GM12872 (cell line): Measurements from ENCODE around the gene HMGN1.

Experiments
- TF ChIP-seq, protein P1 (sequence below): IDR thresholded peaks from 3 replicates; pipeline ENCODE4 v1.5.1; 2011; ENCODE audit warnings: low read depth, mild to moderate bottlenecking, low read length, moderate library complexity; ENCODE audit not compliant: insufficient read depth

Gene HMGN1

DNA sequence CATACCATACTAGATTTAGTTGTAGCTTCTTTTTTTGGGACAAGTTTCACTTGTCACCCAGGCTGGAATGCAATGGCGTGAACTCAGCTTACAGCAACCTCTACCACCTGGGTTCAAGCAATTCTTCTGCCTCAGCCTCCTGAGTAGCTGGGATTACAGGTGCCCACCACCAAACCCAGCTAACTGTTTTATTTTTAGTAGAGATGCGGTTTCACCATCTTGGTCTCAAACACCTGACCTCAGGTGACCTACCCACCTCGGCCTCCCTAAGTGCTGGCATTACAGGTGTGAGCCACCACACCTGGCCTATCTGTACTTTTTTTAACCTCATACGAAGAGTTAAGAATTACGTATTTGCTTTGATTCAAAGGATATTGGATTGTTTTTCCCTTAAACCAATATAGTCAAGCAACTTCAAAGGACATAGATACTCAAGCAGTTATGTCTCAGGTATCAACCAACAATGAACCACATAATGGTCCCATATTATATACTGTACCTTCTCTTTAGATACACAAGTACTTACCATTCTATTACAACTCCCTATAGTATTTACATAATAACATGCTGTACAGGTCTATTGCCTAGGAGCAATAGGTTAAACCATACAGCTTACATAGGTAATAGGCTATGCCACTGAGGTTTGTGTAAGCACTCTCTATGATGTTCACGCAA, 7.5 kb downstream of the HMGN1 start:
- TF ChIP-seq, protein P1, sequence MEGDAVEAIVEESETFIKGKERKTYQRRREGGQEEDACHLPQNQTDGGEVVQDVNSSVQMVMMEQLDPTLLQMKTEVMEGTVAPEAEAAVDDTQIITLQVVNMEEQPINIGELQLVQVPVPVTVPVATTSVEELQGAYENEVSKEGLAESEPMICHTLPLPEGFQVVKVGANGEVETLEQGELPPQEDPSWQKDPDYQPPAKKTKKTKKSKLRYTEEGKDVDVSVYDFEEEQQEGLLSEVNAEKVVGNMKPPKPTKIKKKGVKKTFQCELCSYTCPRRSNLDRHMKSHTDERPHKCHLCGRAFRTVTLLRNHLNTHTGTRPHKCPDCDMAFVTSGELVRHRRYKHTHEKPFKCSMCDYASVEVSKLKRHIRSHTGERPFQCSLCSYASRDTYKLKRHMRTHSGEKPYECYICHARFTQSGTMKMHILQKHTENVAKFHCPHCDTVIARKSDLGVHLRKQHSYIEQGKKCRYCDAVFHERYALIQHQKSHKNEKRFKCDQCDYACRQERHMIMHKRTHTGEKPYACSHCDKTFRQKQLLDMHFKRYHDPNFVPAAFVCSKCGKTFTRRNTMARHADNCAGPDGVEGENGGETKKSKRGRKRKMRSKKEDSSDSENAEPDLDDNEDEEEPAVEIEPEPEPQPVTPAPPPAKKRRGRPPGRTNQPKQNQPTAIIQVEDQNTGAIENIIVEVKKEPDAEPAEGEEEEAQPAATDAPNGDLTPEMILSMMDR = no peak

DNA sequence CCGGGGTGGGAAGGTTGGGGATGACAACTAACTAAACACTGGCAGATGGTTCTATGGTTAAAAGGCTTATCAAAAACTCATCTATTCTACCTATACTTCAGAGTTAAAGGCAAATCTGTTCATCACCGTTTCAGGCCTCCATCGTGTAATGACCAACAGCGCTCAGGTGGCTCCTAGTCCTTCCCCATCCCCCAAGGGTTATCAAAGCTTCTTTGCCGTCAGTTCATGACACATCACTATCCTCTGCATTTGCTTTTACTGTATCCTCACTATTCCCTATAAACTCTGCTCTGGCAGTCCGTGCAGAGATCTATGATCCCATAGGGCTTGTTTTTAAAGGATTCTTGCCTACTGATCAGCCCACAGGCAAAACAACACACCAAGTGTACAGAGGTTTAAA, 8.2 kb downstream of the HMGN1 start:
- TF ChIP-seq, protein P1 = no peak

DNA sequence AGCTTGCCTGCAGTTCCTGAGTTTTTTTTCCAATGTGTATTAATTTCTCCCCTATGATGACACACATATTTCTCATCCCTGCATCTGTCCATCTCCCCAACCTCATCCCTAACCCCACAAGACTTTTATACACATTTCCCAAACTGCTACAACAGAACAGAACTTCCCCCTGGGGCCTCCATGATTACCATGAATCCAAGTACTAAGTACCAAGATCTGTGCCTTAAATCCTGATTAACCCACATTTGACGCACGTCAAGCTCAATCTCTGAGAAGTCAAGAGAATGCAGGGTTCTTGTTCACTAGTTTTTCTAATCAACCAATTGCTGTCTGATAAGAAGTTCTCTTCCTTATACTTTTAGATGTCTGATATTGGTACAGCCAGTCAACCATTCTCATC, 9.7 kb downstream of the HMGN1 start:
- TF ChIP-seq, protein P1 = no peak

DNA sequence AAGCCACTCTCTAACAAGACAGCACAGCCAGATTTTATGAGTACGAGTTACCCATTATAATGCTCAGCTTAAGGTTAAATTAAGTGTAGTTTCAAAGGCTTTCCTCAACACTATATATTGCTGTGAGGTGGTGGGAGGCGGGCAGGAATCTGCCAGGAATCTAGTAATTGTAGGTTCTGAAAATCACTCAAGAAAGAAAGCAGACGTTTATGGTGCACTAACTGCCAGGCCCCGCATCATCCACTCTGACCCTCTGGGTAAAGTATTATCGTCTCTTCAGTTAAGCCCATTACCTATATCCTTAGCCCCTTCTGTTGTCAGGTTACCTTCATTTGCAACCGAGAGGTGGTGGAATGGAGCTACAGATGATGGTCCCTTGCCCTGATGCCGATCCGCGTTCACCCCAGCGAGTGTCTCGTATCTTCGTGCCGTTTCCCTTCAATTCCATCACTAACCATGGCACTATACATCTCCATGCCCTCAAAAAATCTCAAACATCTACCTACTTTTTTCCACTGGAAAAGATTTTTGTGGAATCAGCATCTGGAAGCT, 12.4 kb downstream of the HMGN1 start:
- TF ChIP-seq, protein P1 = no peak

DNA sequence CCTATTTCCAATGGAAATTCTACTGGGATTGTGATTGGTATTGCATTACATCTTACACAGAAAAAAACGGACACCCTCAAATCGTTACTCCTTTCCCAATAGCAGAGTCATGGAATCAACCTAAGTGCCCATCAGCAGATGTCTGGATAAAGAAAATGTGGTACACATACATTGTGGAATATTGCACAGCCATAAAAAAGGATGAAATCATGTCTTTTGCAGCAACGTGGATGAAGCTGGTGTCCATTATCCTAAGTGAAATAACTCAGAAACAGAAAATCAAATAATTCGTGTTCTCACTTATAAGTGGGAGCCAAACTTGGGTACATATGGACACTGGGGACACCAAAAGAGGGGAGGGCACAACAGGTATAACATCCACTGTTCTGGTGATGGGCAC, 14.3 kb downstream of the HMGN1 start:
- TF ChIP-seq, protein P1 = no peak

DNA sequence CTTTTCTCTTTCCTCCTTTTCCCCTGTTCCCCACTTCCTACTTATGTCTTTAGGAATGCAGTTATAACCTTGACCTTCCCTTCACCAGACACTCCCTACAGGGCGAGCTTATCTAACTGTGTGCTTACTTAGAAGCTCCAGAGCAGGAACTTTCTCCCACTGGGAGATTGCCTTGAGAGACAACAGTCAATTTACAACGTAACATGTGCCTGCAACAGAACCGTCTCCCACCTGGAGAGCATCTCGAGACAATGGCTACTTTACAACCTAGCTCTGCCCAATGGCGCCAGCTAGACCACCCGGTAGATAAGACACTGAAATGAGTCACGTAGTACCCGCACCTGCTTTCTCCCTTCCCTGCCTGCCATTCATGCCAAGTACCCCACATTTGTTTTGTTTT, 16.7 kb downstream of the HMGN1 start:
- TF ChIP-seq, protein P1 = no peak

DNA sequence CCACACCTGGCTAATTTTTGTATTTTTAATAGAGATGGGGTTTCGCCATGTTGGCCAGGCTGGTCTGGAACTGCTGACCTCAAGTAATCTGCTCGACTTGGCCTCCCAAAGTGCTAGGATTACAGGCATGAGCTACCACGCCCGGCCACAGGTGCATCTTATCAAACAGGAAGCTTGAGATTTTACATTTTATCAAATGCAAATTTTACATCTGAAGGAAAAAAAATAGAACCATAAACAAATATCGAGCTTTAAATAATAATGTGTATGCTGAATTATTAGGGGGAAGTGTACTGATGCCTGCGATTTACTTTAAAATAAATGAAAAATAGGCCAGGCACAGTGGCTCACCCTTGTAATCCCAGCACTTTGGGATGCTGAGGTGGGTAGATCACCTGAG, 18.9 kb downstream of the HMGN1 start:
- TF ChIP-seq, protein P1 = no peak
